PC-9 (cell line): ENCODE results near the gene BPHL. TPM values are rescaled to one million over a fixed set of nuclear protein-coding genes. Genes with fewer than 3 reads are reported as not detected.

Experiments used
- BruUV-seq: library from RNA; stranded (reverse); fragments of 400-500 nt; replicated peaks from 2 replicates; lab custom pipeline; 2021; lab: Mats Ljungman, UMichigan
- CTCF ChIA-PET: fragments of 300-600 bp; sonication (Branson Sonifier 250); formaldehyde crosslinking; loops from one replicate; lab custom pipeline; 2022; ENCODE audit warnings: antibody characterized with exemption; lab: Charles Lee
- POLR2A ChIA-PET: fragments of 300-600 bp; sonication (Branson Sonifier 250); formaldehyde crosslinking; loops from one replicate; lab custom pipeline; 2022; ENCODE audit warnings: antibody characterized with exemption; ENCODE audit not compliant: unreplicated experiment; lab: Charles Lee
- DNase-seq, 2 experiments: peaks; one replicate each; pipeline versions ENCODE4 v3.0.0 to v3.0.0-alpha.2; 2015 to 2022; ENCODE audit warnings: mixed read lengths in 1 of 2
- H2AFZ ChIP-seq: fragments of 200-600 bp; sonication (generic); 2 replicates; pipeline ENCODE4 v1.8.1; 2017; ENCODE audit warnings: antibody characterized with exemption
- H3F3A ChIP-seq: fragments of 200-600 bp; sonication (generic); 2 replicates; pipeline ENCODE4 v1.8.1; 2017; ENCODE audit warnings: antibody characterized with exemption, mild to moderate bottlenecking, low read depth; ENCODE audit not compliant: insufficient read depth
- H3K27ac ChIP-seq: fragments of 200-600 bp; sonication (generic); 2 replicates; pipeline ENCODE4 v1.6.1; 2016; ENCODE audit warnings: mixed run types
- H3K27me3 ChIP-seq: fragments of 200-600 bp; sonication (generic); 2 replicates; pipeline ENCODE4 v1.6.1; 2016; ENCODE audit warnings: low read depth, mixed run types; ENCODE audit not compliant: insufficient read depth
- H3K36me3 ChIP-seq: fragments of 200-600 bp; sonication (generic); 2 replicates; pipeline ENCODE4 v1.6.1; 2016; ENCODE audit warnings: low read depth, mixed run types
- H3K4me1 ChIP-seq: fragments of 200-600 bp; sonication (generic); replicated peaks from 2 replicates; pipeline ENCODE4 v1.6.1; 2016; ENCODE audit warnings: mixed run types; ENCODE audit not compliant: insufficient read depth
- H3K4me2 ChIP-seq: fragments of 200-600 bp; sonication (generic); 2 replicates; pipeline ENCODE4 v1.6.1; 2017; ENCODE audit warnings: mixed run types
- H3K4me3 ChIP-seq: fragments of 200-600 bp; sonication (generic); 2 replicates; pipeline ENCODE4 v1.6.1; 2016; ENCODE audit warnings: mixed run types
- H3K79me2 ChIP-seq: fragments of 200-600 bp; sonication (generic); 2 replicates; pipeline ENCODE4 v1.6.1; 2017; ENCODE audit warnings: low read depth, mixed run types
- H3K9me2 ChIP-seq: fragments of 200-600 bp; sonication (generic); 2 replicates; pipeline ENCODE4 v1.8.1; 2017; ENCODE audit warnings: mild to moderate bottlenecking; ENCODE audit not compliant: insufficient read depth
- H3K9me3 ChIP-seq: fragments of 200-600 bp; sonication (generic); 2 replicates; pipeline ENCODE4 v1.8.1; 2016; ENCODE audit warnings: low read depth; ENCODE audit not compliant: insufficient read depth
- H4K20me1 ChIP-seq: fragments of 200-600 bp; sonication (generic); 2 replicates; pipeline ENCODE4 v1.8.1; 2017; ENCODE audit not compliant: insufficient read depth
- EZH2 ChIP-seq: fragments of 200-600 bp; sonication (generic); IDR thresholded peaks from 2 replicates; pipeline ENCODE4 v1.8.0; 2017; ENCODE audit warnings: antibody characterized with exemption, low read depth
- intact Hi-C: fragments of 100-400 bp; cut with micrococcal nuclease; formaldehyde crosslinking; loops from one replicate; pipeline ENCODE4 v1.10.0; 2022; ENCODE audit not compliant: unreplicated experiment
- total RNA-seq: library from RNA; stranded (reverse); gene quantifications from 2 replicates; pipeline ENCODE4 v1.2.3, GENCODE V29; 2021
- TF ChIP-seq, protein P1 (sequence below): fragments of 200-600 bp; sonication (generic); conservative IDR thresholded peaks from 2 replicates; pipeline ENCODE4 v1.6.1; 2017; ENCODE audit warnings: mixed run types, antibody characterized with exemption, mild to moderate bottlenecking, moderate library complexity

The BPHL gene
- total RNA-seq, 1 experiment from 2014 or later = 23.7 TPM

DNA sequence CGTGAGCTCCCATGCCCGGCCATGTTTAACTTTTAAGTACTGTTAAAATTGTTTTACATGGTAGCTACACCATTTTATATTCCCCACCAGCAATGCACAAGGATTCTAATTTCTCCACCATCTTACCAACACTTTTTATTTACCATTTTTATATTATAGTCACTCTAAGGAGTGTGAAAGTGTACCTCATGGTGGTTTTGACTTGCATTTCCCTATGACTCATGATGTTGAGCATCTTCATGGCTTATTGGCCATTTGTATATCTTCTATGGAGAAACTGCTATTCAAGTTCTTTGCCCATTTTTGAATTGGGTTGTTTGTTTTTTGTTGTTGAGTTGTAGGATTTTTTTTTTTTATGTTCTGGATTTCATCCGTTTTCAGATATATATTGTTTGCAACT lies 15.6 kb upstream of the BPHL start:
- Histone ChIP-seq H2AFZ (no peak overlapping the region), H3K4me2 (no peak overlapping the region), H4K20me1 (no peaks in the 10 kb centered on the region), H3K36me3 (peaks cover 5% of the 10 kb centered on the region; the same call in 1 of the 2 replicates), H3K9me3 (no peaks in the 10 kb centered on the region), H3K27me3 (no peaks in the 10 kb centered on the region), H3K79me2 (no peaks in the 10 kb centered on the region), H3K4me3 (no peak overlapping the region), H3K9me2 (no peaks in the 10 kb centered on the region), H3F3A (no peaks in the 10 kb centered on the region), H3K4me1 (no peaks in the 10 kb centered on the region), H3K27ac (no peak overlapping the region)
- no peak for DNase-seq
- POLR2A ChIA-PET = no interaction called here
- intact Hi-C loops = no loop called here
- no TSS peak for BruUV-seq
- CTCF ChIA-PET = no interaction called here
- TF ChIP-seq, protein P1, sequence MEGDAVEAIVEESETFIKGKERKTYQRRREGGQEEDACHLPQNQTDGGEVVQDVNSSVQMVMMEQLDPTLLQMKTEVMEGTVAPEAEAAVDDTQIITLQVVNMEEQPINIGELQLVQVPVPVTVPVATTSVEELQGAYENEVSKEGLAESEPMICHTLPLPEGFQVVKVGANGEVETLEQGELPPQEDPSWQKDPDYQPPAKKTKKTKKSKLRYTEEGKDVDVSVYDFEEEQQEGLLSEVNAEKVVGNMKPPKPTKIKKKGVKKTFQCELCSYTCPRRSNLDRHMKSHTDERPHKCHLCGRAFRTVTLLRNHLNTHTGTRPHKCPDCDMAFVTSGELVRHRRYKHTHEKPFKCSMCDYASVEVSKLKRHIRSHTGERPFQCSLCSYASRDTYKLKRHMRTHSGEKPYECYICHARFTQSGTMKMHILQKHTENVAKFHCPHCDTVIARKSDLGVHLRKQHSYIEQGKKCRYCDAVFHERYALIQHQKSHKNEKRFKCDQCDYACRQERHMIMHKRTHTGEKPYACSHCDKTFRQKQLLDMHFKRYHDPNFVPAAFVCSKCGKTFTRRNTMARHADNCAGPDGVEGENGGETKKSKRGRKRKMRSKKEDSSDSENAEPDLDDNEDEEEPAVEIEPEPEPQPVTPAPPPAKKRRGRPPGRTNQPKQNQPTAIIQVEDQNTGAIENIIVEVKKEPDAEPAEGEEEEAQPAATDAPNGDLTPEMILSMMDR = no peak
- no peak for TF ChIP-seq EZH2

DNA sequence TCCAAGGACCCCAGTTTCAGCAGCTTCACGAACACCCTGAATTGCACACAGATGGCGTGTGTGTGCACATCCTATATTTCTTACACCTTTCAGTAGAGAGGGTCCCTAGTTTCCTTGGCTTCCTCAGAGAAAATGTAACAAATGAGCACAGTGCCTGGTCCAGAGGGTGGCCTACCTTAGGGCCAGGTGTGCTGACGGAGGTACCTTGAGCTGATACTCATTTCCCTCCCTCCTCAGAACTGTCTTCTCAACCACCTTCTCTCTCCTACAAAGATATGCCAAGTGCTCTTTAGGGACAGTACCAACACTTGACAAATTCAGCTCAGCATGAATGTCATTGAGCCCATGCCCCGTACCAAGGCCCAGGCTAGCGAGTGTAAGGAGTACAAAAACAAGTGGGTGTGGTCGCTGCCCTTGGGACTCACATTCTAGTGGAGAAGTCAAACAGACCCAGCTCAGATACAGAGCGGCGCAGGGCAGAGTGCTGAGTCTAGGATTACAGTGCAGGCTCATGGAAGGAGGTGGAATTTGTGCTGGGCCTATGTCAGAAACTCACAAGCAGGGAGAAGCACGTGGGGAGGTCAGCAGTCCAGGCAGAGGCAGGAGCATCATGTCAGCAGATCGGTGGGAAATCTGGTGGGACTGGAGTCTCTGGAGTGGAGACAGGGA lies 9.6 kb upstream of the BPHL start:
- H3K9me3 ChIP-seq = no peaks in the 10 kb centered on the region
- no peak overlapping the region for H2AFZ ChIP-seq
- H3F3A ChIP-seq = no peaks in the 10 kb centered on the region
- DNase-seq = no peak
- no peak overlapping the region for H3K4me2 ChIP-seq
- CTCF ChIA-PET = interaction anchor here (0.6 kb wide), 1 partner anchor 16 kb away, joined by 4 read pairs; no protein-coding TSS in a partner anchor
- intact Hi-C loops = no loop called here
- H3K4me1 ChIP-seq = no peaks in the 10 kb centered on the region
- no peak overlapping the region for H3K4me3 ChIP-seq
- no TSS peak for BruUV-seq
- H3K9me2 ChIP-seq = no peaks in the 10 kb centered on the region
- TF ChIP-seq, protein P1 = no peak
- TF ChIP-seq EZH2 = no peak
- no peaks in the 10 kb centered on the region for H3K27me3 ChIP-seq
- POLR2A ChIA-PET = no interaction called here
- H3K36me3 ChIP-seq = no peaks in the 10 kb centered on the region
- H4K20me1 ChIP-seq = no peaks in the 10 kb centered on the region
- no peak overlapping the region for H3K27ac ChIP-seq
- H3K79me2 ChIP-seq = no peaks in the 10 kb centered on the region

DNA sequence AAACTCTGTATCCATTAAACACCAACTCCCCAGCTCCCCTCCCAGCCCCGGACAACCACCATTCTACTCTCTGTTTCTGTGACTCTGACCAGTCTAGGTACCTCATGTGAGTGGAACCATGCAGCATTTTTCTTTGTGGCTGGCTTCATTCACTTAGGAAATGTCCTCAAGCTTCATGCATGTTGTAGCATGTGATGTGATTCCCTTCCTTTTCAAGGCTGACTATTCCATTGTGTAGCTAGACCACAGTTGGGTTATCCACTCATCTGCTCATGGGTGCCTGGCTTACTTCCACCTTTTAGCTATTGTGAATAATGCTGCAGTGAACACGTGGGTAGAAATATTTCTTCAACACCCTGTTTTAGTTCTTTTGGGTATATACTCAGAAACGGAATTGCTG lies 8.8 kb upstream of the BPHL start:
- no TSS peak for BruUV-seq
- H3K36me3 ChIP-seq = no peaks in the 10 kb centered on the region
- H3K4me2 ChIP-seq = no peak overlapping the region

More for the DNA sequence above, 8.8 kb upstream of the BPHL start:
- TF ChIP-seq, protein P1 = no peak
- TF ChIP-seq EZH2 = no peak
- Histone ChIP-seq H3K79me2 (no peaks in the 10 kb centered on the region), H3K4me3 (no peak overlapping the region), H3K9me2 (no peaks in the 10 kb centered on the region), H3K4me1 (no peaks in the 10 kb centered on the region), H3K27me3 (no peaks in the 10 kb centered on the region), H3K27ac (no peak overlapping the region), H4K20me1 (no peaks in the 10 kb centered on the region), H2AFZ (no peak overlapping the region), H3F3A (no peaks in the 10 kb centered on the region), H3K9me3 (no peaks in the 10 kb centered on the region)
- ChIA-PET POLR2A (no interaction called here), CTCF (interaction anchor here (0.6 kb wide), 1 partner anchor 15 kb away, joined by 4 read pairs; no protein-coding TSS in a partner anchor)
- intact Hi-C loops = no loop called here
- DNase-seq = no peak
